ENCODE measurements around the gene RMDN2. TPM values are rescaled to one million over a fixed set of nuclear protein-coding genes. Genes with fewer than 3 reads are reported as not detected.

RMDN2 gene
- total RNA-seq, 1 donor, result 9.6 TPM

- DNase-seq (ENCODE audit: low read depth), result no peak
- no peak overlapping the region for H3K4me3 ChIP-seq (ENCODE audit: low read depth, low read length)
- no peak for TF ChIP-seq CTCF (IDR thresholded peaks at IDR 0.05; ENCODE audit: insufficient read depth, low read length)
These were observed 110.9 kb downstream of the RMDN2 start for GRCh38 chr2:38035968-38036367.

GRCh38 chr2:38037325-38037724, 112.2 kb downstream of the RMDN2 start:
- no peak overlapping the region for H3K4me3 ChIP-seq (ENCODE audit: low read depth, low read length)
- DNase-seq (ENCODE audit: low read depth), result no peak
- no peak for TF ChIP-seq CTCF (IDR thresholded peaks at IDR 0.05; ENCODE audit: insufficient read depth, low read length)

GRCh38 chr2:38037757-38038621, 112.9 kb downstream of the RMDN2 start:
- peak; percentile 49 for TF ChIP-seq CTCF (IDR thresholded peaks at IDR 0.05; ENCODE audit: insufficient read depth, low read length)
- peak overlapping the region; percentile 46 for H3K4me3 ChIP-seq (ENCODE audit: low read depth, low read length)
- peak; percentile 76 for DNase-seq (ENCODE audit: low read depth)

GRCh38 chr2:38038682-38039081, 113.6 kb downstream of the RMDN2 start:
- H3K4me3 ChIP-seq (ENCODE audit: low read depth, low read length), result no peak overlapping the region
- DNase-seq (ENCODE audit: low read depth), result no peak
- no peak for TF ChIP-seq CTCF (IDR thresholded peaks at IDR 0.05; ENCODE audit: insufficient read depth, low read length)

GRCh38 chr2:38039121-38039910, 114.2 kb downstream of the RMDN2 start:
- TF ChIP-seq CTCF (IDR thresholded peaks at IDR 0.05; ENCODE audit: insufficient read depth, low read length), result no peak
- H3K4me3 ChIP-seq (ENCODE audit: low read depth, low read length), result no peak overlapping the region
- peak; percentile 77 for DNase-seq (ENCODE audit: low read depth)

GRCh38 chr2:38045811-38046210, 120.7 kb downstream of the RMDN2 start:
- DNase-seq (ENCODE audit: low read depth), result no peak
- H3K4me3 ChIP-seq (ENCODE audit: low read depth, low read length), result no peak overlapping the region
- TF ChIP-seq CTCF (IDR thresholded peaks at IDR 0.05; ENCODE audit: insufficient read depth, low read length), result no peak
